ENCODE measurements around the gene CSMD2.

DNA sequence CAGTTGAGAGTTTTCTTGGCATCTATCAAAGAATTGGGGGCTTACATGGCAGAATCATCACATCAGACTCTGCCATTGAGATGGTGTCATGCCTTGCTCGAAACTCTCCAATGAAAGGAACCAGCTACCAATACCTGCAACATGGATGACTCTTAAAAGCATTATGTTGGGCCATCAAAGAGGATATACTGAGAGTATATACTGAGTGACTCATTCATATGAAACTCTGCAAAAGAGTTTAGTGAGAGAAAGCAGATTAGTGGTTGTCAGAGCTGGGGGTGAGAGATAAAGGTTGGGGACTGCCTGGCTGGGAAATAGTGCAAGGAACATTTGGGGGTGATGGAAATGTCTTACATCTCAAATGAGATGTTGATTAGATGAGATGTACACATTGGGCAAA, 315.8 kb downstream of the CSMD2 start:
- no peak for TF ChIP-seq OSR1 (CRISPR knock-in tag; IDR thresholded peaks at IDR 0.05)
- no peak for TF ChIP-seq CSRNP3 (CRISPR knock-in tag; IDR thresholded peaks at IDR 0.05)
- no peak for TF ChIP-seq ZNF8 (CRISPR knock-in tag; IDR thresholded peaks at IDR 0.05)
- TF ChIP-seq RARB (CRISPR knock-in tag; IDR thresholded peaks at IDR 0.05), result no peak
- TF ChIP-seq ZFP30 (CRISPR knock-in tag; IDR thresholded peaks at IDR 0.05), result no peak

All from SK-N-SH treated with all-trans-retinoic acid at 6 μM for 48 hours (cell line).